Activated T-cell treated with anti-CD3 and anti-CD28 coated beads for 1 hour (primary cell): ENCODE results near the gene CTDP1.

Experiments
- DNase-seq: peaks from one replicate; pipeline ENCODE4 v3.0.0-alpha.2; 2020; ENCODE audit warnings: low read depth

The CTDP1 gene, protein sequence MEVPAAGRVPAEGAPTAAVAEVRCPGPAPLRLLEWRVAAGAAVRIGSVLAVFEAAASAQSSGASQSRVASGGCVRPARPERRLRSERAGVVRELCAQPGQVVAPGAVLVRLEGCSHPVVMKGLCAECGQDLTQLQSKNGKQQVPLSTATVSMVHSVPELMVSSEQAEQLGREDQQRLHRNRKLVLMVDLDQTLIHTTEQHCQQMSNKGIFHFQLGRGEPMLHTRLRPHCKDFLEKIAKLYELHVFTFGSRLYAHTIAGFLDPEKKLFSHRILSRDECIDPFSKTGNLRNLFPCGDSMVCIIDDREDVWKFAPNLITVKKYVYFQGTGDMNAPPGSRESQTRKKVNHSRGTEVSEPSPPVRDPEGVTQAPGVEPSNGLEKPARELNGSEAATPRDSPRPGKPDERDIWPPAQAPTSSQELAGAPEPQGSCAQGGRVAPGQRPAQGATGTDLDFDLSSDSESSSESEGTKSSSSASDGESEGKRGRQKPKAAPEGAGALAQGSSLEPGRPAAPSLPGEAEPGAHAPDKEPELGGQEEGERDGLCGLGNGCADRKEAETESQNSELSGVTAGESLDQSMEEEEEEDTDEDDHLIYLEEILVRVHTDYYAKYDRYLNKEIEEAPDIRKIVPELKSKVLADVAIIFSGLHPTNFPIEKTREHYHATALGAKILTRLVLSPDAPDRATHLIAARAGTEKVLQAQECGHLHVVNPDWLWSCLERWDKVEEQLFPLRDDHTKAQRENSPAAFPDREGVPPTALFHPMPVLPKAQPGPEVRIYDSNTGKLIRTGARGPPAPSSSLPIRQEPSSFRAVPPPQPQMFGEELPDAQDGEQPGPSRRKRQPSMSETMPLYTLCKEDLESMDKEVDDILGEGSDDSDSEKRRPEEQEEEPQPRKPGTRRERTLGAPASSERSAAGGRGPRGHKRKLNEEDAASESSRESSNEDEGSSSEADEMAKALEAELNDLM

GRCh38 chr18:79679552-79680099 is at the start of gene CTDP1:
Gene CTDP1, plus strand, starts transcription at chr18:79679803. Its CDS starts 145 bp downstream, at chr18:79679948.
- peak; percentile 80 for DNase-seq

GRCh38 chr18:79630281-79631095 is 49.1 kb upstream of the CTDP1 start:
- DNase-seq, result no peak

DNA sequence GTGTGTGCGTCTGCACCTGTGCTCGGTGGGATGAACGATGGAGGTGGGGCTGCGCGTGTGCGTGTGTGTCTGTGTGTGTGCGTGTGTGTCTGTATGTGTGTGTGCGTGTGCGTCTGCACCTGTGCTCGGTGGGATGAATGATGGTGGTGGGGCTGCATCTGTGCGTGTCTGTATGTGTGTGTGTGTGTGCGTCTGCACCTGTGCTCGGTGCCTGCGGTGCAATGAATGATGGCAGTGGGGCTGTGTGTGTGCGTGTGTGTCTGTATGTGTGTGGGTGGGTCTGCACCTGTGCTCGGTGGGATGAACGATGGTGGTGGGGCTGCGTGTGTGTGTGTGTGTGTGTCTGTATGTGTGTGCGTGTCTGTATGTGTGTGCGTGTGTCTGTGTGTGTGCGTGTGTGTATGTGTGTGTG is 48.5 kb upstream of the CTDP1 start:
- no peak for DNase-seq

DNA sequence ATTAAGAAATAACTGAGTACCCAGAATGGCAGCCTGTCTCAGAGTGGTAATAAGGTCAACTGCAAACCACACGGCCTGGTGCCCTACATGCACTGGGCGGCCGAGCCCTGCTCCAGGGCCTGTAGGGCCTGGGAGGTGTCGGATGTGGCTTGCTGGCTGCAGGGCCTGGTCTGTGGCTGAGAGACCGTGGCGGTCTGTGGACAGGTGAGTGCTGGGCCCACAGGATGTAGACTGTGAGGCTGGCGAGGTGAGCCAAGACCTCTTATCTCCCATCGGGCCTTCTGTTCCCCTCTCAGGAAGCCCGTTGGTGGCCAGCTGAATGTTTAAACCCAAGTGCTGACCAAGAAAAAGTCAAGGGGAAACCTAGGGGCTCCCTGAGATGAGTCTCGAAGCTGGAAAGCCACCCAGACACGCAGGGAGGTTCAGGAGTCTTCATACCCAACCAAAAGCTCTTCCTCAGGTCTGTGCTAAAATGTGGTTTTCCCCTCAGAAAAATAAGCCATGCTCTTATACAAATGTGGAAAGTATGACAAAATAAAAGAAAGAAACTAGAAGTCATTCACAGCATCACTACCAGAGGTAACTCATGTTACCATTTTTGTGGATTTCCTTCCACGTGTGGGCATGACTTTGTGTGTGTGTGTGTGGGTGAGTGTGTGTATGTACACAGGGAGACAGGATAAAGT is 47.7 kb upstream of the CTDP1 start:
- no peak for DNase-seq

- DNase-seq, result no peak
Observed at GRCh38 chr18:79632765-79633164, 46.8 kb upstream of the CTDP1 start.

- no peak for DNase-seq
Observed at GRCh38 chr18:79634186-79634585, 45.4 kb upstream of the CTDP1 start.

DNA sequence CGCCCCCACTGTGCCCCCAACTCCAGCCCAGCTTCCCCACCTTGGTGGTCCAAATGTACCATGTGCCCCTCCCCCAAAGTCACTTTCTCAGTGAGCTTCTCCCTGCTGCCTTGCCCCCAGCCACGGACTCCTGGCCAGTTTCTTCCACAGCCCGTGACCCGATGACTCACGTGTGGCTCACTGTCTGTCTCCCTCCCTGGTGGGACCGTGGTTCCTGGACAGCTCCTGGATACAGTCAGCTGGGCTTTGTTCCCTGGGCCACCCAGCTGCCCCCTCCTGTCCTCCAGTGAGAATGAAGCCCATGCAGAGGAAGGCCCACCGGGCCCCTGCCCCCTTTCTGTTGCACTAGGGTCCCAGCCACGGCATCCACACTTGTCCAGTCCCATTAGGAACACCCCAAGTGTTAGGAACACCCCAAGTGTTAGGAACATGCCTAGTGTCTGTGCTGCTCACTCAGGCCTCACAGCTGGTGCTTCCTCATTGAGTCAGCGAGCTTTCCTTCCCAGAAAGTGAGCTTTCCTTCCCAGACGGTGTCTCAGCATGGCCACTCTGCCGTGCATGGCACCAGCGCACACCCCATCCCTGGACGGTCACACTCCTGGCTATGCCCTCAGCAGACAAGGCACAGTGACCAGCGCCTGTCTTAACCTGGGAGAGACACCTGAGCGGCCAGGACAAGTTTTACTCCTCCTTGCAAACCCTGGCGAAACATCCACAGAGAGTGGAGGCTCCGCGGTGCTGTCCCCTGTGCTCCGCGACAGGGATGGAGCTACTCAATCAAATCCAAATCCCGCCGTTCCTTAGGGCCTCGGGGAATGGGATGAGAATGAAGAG is 44.8 kb upstream of the CTDP1 start:
- no peak for DNase-seq

- DNase-seq, result no peak
Observed at GRCh38 chr18:79635427-79635726, 44.2 kb upstream of the CTDP1 start.

- no peak for DNase-seq
Observed at GRCh38 chr18:79637181-79637920, 42.3 kb upstream of the CTDP1 start.

DNA sequence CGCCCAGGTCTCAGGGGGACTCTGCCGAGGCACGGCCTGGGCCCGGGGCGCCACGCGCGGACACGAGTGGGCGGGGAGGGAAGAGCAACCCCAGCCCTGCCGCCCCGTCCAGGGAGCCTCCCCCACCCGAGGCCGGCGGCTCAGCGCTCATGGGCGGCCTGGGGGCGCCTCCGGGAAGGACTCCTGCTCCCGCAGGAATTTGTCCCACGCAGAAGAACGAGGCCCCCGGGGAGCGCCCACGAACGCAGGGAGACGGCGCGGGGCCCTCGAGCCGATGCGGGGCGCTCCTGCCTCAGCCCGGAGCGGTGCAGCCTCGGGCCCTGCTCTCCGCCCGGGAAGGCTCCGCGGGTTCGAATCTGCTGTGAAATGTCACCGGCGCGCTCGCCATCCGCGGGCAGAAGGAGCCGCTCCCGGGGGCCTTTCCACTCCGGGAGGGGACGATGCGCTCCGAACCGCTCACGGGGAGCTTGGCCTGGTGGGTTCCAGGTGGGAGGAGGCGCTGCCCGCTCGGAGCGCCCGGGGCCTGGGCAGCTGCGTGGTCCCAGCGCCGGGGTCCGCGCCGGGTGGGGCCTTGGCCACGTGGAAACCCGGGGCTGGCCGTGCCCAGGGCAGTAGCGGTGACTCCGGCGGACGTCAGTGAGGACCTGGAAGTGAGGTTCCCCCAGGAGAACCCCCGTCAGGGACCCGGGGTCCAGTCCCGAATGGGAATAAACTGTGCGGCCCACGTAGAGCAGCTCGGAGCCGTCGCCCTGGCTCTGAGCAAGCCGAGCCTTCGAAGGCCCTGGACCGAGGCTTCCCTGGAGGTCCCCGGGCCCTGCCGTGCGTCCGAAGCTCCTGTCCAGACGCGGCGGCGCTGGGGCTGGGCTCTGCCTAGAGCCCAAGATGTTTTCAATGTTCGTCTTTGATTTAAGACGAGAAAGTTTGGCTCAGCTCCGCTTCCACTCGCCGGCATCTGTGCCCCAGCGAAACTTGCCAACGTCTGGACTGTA is 41.4 kb upstream of the CTDP1 start:
- no peak for DNase-seq

- DNase-seq, result no peak
Observed at GRCh38 chr18:79639072-79639829, 40.4 kb upstream of the CTDP1 start.

- no peak for DNase-seq
Observed at GRCh38 chr18:79640064-79640672, 39.4 kb upstream of the CTDP1 start.

- DNase-seq, result no peak
Observed at GRCh38 chr18:79640875-79641274, 38.7 kb upstream of the CTDP1 start.

GRCh38 chr18:79641722-79642497 is 37.7 kb upstream of the CTDP1 start:
- DNase-seq, result no peak

GRCh38 chr18:79642626-79643025 is 37.0 kb upstream of the CTDP1 start:
- no peak for DNase-seq
